DMS153 (cell line): ENCODE results near the gene LEFTY2.
"Not testable (repeated sequence)": the region's sequence is repeated elsewhere in the genome, so short reads cannot be mapped to it uniquely, and the experiment has no call there.

Experiments
- DNase-seq: peaks from one replicate; lab custom pipeline; 2025; lab: John Stamatoyannopoulos, UW

The LEFTY2 gene

GRCh38 chr1:225929462-225929861 is 11.6 kb downstream of the LEFTY2 start:
- DNase-seq = not testable (repeated sequence)

- no peak for DNase-seq
These were observed 12.5 kb downstream of the LEFTY2 start for GRCh38 chr1:225928186-225929175.

- DNase-seq = no peak
These were observed 14.4 kb downstream of the LEFTY2 start for GRCh38 chr1:225926551-225927113.

GRCh38 chr1:225923692-225924555 is 17.1 kb downstream of the LEFTY2 start, which contains the start of gene PYCR2:
Gene PYCR2 (minus strand): TSS chr1:225924250. CDS start chr1:225924110, 140 bp downstream.
- DNase-seq = peak; percentile 98

- no peak for DNase-seq
These were observed 17.7 kb downstream of the LEFTY2 start for GRCh38 chr1:225923381-225923691.

GRCh38 chr1:225921734-225922709 is 19.0 kb downstream of the LEFTY2 start:
- peak; percentile 89 for DNase-seq

- peak; percentile 75 for DNase-seq
These were observed 21.1 kb downstream of the LEFTY2 start for GRCh38 chr1:225919906-225920305.

GRCh38 chr1:225918280-225918679 is 22.7 kb downstream of the LEFTY2 start:
- DNase-seq = no peak

GRCh38 chr1:225917536-225917935 is 23.5 kb downstream of the LEFTY2 start:
- DNase-seq = no peak

- DNase-seq = no peak
These were observed 23.9 kb downstream of the LEFTY2 start for GRCh38 chr1:225917101-225917500.

GRCh38 chr1:225915538-225915991 is 25.5 kb downstream of the LEFTY2 start:
- no peak for DNase-seq

GRCh38 chr1:225914947-225915346 is 26.1 kb downstream of the LEFTY2 start:
- no peak for DNase-seq

- no peak for DNase-seq
These were observed 26.6 kb downstream of the LEFTY2 start for GRCh38 chr1:225914391-225914790.

GRCh38 chr1:225911191-225912130 is 29.6 kb downstream of the LEFTY2 start:
- no peak for DNase-seq

- no peak for DNase-seq
These were observed 31.5 kb downstream of the LEFTY2 start for GRCh38 chr1:225909477-225909876.

- peak; percentile 93 for DNase-seq
These were observed 32.2 kb downstream of the LEFTY2 start for GRCh38 chr1:225908773-225909172.

GRCh38 chr1:225908013-225908640 is 32.9 kb downstream of the LEFTY2 start:
- DNase-seq = no peak

GRCh38 chr1:225907341-225907740 is 33.7 kb downstream of the LEFTY2 start:
- no peak for DNase-seq

- no peak for DNase-seq
These were observed 34.6 kb downstream of the LEFTY2 start for GRCh38 chr1:225906467-225906866.
